Stromal cell of bone marrow (primary cell): Measurements from ENCODE around the gene PFKFB4.

ENCODE experiments used
- DNase-seq: peaks from one replicate; pipeline ENCODE4 v3.0.0-alpha.2; 2012; ENCODE audit warnings: low read depth

Gene PFKFB4

DNA sequence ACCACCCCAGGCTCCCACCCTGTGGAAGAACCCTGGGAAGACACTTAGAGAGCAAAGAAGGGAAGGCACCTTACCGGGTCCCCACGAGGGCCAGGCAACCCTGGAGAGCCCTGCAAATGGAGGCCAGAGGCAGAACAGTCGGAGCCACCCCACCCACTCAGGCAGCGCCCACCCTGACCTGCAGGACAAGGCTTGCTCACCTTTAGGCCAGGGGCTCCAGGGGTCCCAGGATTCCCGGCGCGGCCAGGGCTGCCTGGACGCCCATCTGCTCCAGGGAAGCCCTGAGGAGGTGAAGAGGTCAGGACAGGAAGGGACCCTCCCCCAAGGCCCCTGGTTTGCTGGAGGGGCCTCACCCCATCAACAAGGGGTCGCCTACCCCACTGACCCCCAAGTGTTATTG, 28.2 kb upstream of the PFKFB4 start:
- DNase-seq: no peak

DNA sequence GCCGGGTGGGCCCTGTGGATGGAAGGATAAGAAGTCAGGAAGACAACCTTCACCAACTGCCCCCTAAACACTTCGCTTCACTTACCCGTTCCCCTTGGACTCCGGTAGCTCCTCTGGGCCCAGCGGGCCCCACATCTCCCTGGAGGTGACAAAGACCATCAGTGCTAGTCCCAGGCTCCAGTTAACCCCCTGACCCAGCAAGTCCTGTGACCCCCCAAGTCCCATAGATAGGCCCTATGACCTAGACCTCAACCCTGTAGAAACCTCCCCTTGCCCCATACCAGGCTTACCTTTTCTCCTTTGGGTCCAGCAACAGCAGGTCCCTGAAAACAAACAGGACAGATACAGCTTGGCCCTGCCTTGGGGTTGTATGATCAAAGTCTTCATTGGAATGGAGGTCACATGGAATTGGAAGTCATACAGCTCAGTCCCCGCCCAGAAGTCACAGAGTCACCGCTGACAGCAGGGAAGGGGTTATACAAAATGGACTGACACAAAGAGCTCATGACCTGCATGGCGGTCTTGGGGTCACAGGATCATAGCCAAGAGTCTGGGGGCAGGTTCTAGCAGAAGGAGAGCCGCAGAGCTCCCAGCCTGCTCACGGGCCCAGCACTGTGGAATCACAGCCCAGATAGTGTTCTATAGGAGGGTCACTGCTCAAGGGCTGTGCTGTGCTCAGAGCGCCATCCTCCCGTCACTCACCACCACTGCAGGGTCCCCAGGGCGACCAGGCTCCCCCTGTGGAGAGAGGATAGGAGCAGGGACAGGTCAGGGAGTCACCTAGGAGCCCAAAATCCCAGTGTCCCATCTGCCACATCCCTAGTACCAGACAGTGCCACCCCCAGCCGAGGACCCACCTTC, 25.2 kb upstream of the PFKFB4 start:
- DNase-seq: no peak

DNA sequence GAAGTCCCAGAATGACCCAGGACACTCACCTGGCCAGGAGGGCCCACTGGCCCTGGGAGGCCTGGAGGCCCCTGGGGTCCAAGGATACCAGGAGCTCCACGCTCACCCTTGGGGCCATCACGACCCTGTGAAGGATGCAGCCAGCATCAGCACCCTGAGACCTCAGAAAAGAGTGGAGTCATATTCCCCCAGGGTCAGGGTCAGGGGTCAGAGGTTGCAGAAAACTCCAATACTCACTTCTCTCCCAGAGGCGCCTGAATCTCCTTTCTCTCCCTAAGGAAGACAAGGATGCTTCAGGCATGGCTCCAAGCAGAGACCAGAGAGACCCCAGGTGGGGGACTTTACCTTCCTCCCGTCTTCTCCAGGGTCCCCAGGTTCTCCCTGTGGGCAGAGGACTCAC, 20.0 kb upstream of the PFKFB4 start:
- DNase-seq: no peak

DNA sequence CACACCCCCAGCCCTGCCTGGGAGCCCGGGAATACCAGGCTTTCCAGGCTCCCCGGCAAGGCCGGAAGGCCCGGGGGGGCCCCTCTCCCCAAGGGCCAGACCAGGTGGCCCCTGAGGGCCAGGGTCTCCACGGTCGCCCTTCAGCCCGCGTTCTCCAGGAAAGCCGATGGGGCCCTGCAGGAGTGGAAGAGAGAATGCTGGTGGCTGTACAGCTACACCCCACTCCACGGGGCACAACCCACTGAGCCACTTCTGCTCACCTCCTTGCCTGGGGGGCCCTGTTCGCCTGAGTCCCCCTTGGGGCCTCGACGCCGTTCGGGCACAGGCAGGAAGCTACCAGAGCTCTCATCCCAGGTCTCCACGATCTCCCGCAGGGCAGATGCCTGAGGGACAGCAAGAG, 18.8 kb upstream of the PFKFB4 start:
- DNase-seq: no peak

DNA sequence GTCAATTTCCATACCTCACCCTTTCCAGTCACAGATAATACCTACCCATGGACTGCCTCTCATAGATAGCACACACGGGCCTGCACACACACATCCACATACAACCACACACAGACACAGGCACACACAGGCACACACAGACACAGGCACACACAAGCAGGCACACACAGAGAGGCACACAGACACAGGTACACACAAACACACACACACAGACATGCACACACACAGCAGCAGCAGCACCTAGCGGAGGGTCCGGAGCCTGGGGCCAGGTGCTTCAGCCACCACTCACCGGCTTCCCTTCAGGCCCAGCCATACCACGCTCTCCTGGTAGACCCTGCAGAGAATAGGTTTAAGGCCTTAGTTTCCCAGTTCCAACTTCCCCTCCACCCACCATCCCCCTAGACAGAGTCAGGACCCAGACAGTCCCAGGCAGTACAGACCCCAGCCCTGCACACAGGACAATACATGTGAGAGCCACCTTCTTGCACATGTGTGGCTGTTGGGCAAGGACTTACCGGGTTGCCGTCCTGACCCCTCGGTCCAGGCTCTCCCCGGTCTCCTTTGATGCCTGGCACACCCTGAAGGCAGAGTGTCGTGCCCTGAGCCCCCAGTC, 17.5 kb upstream of the PFKFB4 start:
- no peak for DNase-seq

DNA sequence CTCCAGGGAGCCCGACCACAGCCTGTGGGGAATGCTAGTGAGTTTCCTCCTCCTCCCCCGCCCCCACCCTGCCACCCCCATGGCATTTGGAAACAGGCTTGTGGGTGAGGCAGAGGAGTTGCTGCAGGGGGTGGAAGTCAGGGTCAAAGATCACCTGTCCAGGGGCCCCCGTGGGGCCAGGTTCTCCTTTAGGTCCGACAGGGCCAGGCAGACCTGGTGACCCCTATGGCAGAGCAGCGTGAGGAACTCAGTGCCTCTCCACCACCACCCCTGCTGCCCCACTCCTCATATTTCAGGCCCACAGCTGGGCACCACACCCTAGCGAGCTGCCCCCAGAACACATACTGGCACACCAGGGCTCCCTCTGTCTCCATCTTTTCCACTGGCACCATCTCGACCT, 15.9 kb upstream of the PFKFB4 start:
- no peak for DNase-seq

DNA sequence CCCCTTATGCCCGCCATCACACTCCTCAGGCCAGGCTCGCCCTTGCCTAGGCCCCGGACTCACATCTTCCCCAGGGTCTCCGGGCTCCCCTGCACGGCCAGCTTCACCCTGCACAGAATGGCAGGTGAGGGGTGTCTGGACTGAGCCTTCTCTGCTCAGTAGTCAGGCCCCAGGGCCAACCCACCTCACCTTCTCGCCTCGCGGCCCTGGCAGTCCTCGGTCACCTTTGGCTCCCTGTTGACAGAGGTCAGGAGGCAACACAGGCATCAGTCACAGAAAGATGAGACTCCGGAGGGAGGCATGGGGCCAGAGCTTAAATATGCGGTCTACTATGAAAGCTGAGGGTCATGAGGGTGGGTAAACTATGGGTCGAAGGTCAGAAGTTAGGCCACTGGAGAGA, 15.3 kb upstream of the PFKFB4 start:
- no peak for DNase-seq

DNA sequence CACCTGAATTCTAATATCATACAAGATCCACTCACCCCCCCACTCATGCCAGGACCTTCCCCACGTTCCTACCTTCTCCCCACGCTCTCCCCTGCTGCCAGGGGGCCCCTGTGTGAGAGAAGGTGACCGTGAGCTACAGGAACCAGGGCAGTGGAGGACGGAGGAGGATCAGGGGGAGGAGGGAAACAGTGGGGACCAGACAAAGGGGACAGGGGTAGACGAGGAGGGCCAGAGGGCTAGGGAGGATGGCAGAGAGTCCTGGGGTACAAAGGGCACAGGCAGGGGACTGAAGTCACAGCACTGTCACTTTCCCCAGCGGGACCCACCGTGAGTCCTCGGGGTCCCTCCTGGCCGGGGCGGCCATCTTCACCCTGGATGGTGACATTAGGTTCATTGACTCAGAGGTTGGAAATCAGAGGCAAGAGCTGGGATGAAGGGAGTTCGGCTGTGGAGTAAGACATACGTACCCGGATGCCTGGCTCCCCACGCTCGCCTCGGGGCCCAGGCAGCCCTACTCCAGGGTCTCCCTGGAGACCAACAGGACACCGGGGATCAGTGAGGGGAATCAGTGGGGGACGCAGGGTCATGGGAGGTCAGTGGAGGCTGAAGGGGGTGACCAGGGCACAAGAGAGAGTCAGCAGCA, 13.3 kb upstream of the PFKFB4 start:
- DNase-seq: no peak

DNA sequence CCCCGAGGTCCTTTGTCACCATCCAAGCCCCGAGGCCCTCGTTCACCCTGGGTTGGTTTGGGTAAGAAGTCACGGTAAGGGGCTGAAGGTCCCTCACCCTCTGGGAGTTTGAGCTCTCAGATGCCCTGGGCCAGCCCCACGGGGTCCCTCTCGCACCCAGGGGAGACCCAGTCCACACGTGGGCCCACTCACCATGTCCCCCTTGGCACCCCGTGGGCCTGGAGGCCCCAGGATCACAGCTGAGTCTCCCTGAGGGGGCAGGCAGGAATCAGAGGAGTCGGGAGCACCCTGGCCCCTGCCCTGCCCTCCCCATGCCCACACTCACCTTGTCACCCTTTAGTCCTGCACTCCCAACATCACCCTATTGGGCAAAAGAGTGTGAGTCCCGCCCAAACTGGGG, 12.8 kb upstream of the PFKFB4 start:
- no peak for DNase-seq

DNA sequence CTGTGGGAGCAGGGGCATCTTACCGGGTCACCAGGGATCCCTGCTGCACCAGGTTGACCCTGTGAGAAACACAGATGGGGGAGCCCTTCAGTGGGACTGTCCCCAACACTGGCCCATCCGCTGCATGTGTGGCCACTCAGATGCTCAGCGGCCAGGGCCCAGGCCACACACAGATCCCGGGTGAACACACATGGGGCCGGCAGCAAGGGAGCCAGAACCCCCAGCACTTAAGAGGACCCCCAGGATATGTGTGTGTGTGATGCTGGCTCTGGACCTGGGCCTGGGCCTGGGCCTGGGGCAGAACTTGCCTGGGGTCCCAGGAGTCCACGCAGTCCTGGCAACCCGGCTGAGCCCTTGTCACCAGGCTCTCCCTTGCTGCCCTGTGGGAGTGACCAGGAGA, 11.9 kb upstream of the PFKFB4 start:
- no peak for DNase-seq

DNA sequence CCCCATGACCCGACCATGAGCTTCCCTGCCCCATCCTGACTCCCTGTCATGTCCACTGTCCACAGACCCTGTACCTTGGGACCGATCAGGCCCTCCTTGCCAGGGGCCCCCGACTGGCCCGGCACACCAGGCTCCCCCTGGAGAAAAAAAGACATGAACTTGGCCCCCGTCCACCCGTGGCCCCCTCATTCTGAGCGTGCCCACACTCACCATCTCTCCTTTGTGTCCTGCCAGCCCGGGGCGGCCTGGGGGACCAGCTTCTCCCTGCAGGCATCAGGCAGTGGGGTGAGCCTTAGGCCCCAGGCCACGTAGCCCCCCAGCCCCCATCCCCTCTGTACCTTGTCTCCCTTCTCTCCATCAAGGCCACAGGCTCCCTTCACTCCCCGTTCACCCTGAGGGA, 10.9 kb upstream of the PFKFB4 start:
- DNase-seq: no peak

DNA sequence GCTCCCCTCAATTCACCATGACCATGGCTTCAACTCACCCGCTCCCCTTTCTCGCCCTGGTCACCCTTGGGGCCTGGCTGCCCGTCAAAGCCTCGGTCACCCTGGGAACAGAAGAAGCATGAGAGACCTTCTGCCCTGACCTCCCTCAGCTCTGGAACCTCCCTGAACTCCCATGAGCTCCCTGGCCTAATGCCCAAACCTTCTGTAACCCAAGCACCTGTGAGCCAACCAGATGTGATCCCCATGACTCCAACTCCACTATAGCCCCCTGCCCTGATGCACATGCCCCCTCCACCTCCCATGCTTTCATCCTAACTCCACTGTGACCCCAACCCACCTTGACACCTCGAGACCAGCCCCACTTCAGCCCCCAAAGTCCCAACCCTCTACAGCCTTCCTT, 10.5 kb upstream of the PFKFB4 start:
- no peak for DNase-seq

DNA sequence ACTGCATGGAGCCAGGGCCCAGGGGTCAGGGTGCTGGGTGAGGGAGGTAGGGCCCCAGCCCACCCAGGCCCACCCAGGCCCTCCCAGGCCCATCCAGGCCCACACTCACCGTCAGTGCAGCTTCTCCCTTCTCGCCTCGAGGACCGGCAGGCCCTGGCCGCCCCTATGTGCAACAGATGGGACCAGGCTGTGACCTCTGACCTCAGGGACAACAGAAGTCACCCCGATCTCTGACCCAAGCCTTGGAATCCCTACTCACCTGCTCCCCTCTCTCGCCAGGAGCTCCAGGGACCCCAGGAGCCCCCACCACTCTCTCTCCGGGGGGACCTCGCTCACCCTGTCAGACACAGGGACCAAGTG, 9.8 kb upstream of the PFKFB4 start:
- DNase-seq: no peak

DNA sequence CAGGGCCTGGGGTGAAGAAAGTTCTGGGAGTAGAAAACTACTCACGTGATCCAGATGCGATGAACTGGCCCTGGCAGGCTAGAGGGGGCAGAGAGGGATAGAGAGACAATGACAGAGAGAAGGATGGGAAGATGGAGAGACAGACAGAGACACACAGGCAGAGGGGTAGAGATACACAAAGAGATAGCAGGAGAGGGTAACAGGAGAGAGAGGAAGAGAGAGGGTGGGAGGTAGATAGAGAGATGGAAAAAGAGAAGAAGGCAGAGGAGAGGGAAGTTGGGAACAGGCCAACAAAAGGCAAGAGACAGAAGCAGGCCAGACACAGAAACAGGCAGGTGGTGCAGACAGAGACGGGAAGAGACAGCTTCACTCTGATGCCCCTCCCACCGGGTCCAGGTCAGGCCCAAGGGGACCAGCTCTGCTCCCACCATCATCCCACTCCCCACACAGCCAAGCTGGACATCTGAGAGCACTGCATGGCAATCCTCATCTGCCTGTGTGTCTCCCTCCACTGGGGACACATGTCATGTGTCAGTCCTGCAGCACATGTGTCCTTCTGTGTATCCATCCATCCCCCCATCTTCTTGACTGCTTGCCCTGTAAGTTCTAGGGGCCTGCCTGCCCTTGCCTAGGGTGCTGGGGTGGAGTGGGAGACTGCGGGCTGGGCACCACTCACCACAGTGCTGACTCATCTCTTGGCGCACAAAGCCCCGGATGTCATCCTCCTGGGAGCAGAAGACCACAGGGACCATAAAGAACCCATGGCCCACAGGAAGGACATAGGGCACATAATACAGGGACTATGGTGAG, 9.2 kb upstream of the PFKFB4 start:
- DNase-seq: peak; percentile 28

DNA sequence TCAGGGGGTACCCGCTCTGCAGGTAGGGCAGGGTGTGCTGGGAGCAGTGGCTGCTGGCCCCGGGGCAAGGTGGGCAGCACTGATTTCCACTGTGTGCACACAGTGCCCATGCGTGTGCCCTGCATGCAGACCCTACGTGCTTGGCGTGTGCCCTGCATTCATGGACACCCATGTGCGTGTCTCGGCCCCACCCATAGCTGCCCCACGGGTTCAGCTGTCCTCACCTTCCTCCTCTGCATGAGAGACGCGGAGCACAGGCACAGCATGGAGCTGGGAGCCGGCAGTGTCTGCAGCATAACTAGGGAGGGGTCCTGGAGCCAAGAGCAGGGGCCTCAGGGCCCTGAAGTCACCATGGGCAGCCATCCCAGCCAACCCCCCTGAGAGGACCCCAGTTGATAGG, 8.6 kb upstream of the PFKFB4 start:
- no peak for DNase-seq

DNA sequence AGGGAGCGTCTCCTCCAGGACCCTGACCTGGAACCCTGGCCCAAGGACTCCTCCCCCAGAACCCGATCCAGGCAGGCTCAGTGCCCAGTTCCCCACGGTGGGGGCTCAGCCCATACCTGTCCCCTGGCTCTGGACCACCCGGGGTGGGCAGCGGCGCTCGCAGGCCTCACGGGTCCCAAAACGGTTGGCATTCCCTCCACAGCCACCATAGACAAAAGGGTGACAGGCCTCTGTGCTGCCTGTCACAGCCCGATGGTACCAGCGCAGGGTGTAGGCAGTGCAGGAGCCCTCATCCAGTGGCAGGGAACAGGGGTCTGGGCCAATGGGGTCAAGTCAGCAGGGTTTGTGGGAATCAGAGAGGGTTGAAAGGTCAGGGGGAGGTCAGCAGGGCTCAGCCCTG, 8.1 kb upstream of the PFKFB4 start:
- no peak for DNase-seq

DNA sequence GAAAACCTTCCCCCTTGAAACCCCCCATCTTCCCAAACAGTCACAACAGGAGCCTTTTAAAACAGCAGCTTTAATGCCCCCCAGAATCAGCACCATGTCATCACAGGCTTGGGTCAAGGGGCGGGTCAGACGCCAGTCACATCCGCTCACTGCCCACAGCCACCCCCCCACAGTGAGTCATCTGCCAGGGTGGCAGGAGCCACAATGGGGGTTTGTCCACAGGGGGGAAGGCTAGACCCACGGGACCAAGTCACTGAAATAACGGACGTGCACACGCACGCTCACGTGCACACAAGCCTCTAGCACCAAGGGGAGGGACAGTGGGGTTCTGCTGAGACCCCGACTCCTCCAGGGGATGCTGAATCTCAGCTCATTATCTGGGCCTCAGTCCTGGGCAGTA, 7.4 kb upstream of the PFKFB4 start:
- DNase-seq: peak; percentile 49

DNA sequence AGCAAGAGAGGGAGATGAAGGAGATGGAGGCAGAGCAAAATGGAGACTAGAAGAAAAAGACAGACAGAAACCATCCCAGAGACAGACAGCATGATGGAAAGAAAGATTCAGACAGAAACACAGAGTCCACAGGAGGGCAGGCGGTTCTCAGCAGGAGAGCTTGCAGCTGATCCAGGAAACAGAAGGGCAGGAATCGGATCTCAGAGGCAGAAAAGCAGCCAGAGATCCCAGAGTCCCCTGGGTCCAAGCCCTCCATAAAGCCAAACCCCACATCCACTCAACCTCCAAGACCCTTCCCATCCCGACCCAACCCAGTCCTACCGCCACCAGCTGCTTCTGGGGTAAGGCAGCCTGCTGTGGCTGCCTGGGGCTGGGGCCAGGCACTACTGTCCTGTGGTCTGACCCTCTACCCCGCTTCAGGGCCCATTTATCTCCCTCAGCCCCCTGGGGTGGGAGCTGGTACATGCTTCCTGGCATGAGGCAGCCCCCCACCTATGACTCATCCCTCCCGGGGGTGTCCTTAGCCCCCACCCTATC, 6.8 kb upstream of the PFKFB4 start, which contains the start of gene UCN2:
Gene UCN2, minus strand, starts transcription at position 400 of the 537 bp plus-strand sequence. CDS start 657 bp downstream, outside the sequence.
- peak; percentile 22 for DNase-seq

DNA sequence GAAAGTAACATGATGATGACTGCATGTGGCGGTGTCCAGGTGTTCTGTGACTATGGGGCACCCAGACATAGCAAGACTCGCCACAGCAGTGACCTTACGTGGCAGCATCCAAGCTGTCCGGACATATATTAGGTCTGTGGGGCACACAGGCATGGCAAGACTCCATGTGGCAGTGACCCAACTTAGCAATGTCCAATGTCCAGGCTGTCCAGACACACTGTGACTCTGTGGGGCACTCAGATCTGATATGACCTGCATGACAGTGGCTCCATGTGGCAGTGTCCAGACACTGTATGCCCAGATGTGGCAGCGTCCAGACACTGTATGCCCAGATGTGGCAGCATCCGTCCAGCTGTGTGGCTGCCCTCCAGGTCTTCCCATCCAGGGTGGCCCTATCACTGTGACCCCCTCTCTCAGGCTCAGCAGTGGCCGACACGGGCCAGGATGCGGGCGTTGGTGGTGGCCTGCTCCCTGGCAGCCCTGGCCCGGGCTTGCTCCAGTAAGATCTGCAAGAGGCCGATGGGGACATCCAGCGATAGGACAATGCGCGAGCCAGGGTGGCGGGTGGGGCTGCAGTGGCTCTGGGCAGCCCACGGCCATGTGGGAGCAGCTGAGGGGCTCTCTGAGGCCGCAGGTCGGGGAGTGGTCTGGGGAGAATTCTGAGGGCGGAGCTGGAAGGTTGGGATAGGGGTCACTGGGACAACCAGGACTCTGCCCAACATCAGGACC, 5.9 kb upstream of the PFKFB4 start:
- no peak for DNase-seq

DNA sequence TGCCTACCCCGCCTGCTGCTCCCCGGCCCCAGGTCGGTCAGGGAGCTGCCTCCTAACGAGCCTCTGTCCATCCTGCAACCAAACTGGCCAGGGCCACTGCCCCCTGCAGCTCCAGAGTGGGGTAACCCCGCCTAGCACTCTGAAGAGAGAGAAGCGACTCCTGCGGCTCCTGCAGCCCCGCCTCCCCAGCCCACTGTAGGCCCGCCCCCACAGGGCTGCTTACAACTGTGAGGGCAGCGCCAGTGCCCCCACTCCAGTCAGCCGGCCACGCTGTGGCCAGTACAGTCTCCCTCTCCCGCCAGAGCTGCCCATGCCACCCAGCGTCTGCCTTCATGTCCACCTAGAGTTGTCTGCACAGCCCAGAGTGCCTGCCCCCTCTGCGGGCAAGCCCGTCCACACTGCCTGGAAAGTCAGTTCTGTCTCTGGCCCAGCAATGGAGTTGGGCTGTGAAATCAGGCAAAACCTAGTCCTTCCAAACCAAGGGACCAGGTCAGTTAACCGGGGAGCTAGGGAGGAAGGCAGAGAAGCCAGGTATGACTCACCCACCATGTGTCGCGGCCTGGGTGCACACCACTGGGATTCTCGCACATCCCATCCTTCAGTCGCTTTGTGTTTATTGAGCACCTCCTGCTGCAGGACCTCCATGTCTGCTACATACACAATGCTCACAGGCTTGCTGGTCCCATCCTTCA, 4.6 kb upstream of the PFKFB4 start:
- peak; percentile 34 for DNase-seq

DNA sequence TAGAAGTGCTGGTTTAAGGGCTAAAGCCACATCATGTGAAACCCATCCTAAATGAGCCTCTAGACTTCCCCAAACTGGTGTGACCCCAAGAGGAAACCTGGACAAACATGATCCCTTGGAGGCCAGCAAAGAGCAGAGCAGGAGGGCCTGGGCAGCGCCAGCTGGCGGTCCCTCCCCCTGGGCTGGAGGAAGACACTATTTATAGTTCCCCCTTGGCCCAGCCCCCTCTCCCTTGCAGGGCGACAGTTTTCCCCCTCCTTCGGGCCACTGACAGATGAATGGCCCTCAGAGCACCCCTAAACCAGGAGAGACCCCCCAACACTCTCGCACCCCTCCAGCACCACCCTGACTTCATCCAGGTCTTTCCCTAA, 4.0 kb upstream of the PFKFB4 start:
- DNase-seq: no peak
